ENCODE results near the gene FANCI. TPM values are rescaled to one million over a fixed set of nuclear protein-coding genes. Genes with fewer than 3 reads are reported as not detected.

FANCI gene
- total RNA-seq, 2 experiments from 2014 or later: 148 to 159 TPM

- POLR2A ChIA-PET: interaction anchor here (0.6 kb wide), 1 partner anchor 50 kb away, joined by 3 read pairs; no protein-coding TSS in a partner anchor
- CTCF ChIA-PET: interaction anchor here (0.9 to 1.0 kb wide), 2 partner anchors 9 to 48 kb away, joined by 3 to 4 read pairs; no protein-coding TSS in a partner anchor
Observed at GRCh38 chr15:89323825-89324224, 80.0 kb downstream of the FANCI start.

GRCh38 chr15:89325039-89325803 is 81.4 kb downstream of the FANCI start:
- ChIA-PET CTCF (no interaction called here), POLR2A (no interaction called here)

DNA sequence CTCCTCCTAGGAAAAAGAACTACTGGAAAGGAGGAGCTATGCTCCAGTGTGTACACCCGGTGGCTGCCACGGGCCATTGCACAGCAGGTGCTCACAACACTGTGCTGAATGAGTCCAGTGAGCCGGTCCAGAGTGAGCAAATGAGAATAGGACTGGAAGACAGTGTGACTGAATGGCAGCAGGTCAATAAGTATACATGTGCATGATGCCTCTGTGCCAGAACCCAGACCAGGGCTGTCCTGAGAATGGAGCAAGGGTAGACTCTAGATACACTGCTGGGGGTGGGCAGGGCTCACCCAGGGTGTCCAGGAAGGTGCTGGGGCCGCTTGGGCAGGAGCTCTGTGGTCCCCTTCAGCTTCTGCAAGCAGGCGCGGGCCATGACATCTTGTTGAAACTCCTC is 82.5 kb downstream of the FANCI start:
- CTCF ChIA-PET: no interaction called here
- POLR2A ChIA-PET: no interaction called here

DNA sequence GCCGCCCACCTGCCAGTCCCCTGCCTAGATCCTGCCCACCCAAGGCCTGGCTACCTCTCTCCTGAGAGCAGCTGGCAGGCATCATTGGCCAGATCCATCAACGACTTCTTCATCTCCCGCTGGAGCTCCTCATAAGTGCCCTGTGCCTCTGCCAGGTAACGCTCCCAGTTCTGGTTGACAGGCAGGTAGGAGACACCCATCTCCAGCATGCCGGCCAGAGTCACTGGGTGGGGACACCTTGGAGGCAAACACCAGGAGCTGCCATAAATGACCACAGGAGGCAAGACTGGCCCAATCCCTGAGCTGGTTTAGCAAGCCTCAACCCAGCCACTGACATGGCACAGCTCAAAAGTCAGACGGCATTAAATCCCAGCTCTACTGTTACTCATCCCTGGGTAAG is 83.3 kb downstream of the FANCI start:
- CTCF ChIA-PET: interaction anchor here (2.1 kb wide), 1 partner anchor 32 kb away, joined by 6 read pairs; no protein-coding TSS in a partner anchor
- POLR2A ChIA-PET: interaction anchor here (0.9 kb wide), 1 partner anchor 82 kb away, joined by 12 read pairs; no protein-coding TSS in a partner anchor

DNA sequence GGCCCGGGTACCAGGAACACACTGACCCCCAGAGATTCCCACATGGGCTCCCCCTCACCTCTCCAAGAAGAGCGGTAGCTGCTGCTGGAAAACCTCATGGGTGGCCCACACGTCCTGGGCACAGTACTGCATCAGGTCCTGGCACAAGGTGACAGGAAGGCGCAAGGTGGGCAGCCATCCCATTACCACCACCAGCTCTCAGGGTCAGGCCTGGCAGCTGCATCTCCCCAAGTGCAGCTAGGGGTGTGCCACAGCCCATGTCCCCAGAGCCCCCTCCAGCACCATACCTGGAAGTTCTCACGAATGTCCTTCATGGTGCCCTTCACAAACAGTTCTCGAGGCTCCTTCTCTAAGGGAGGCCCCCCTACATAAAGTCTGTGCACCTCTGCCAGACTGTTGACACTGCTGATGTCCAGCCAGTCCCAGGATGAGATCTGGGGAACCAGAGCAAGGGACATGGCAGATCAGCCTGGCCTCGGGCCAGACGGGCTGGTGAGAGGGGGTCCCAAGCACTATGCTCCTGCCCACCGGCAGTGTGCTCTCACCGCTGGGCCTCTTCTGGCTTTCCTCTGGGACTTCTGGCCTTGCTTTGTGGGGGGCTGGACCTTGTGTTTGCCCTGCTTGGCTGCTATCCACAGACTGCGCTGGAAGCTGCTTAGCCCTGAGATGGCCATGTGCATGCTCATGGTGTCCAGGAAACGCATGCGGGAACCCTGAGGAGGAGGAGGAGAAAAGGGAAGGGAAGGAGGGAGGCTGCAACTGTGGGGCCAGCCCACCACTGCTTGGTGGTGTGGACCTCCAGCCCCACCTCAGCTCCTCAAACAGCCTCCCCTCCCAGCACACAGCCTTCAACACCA is 84.8 kb downstream of the FANCI start:
- ChIA-PET CTCF (interaction anchor here (1.9 to 2.5 kb wide), 3 partner anchors 30 to 122 kb away, joined by 6 to 8 read pairs (median 8); no protein-coding TSS in a partner anchor), POLR2A (interaction anchor here (0.6 to 1.5 kb wide), 3 partner anchors 8 to 12 kb away, joined by 3 to 7 read pairs (median 5); no protein-coding TSS in a partner anchor)

DNA sequence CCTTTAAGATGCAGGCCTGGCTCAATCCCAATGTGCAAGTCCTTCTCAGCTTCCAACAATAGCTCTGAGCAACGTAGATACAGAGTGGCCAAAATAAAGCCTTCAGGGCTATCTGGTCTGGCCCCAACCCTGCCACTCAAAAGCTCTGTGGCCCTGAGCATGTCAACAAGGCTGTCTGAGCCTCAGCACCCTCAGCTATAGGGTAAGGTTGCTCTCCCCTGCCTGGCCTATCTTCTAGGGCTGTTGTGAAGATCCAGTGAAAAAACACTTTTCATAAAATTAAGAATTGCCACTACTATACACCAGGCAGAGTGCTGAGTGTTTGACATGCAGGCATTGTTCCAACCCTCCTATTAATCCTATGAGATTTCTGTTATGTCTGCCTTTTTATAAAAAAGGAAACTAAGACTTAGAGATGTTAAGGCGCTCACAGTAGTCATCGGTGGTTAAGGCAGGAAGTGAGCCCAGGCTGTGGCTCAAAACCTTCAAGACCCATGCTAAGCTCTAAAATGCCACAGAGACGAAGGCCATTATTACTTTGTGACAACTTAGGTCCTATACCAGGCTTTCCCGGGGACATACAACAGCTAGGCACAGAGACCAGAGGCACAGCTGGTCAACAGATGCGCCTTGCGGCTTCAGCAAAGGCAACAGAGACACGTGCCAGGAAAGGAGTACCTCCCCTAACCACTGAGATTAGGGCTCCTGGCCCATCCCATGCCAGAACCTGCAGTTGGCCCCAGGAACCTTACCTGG is 85.7 kb downstream of the FANCI start:
- CTCF ChIA-PET: interaction anchor here (1.9 to 2.5 kb wide), 2 partner anchors 29 to 122 kb away, joined by 8 read pairs; no protein-coding TSS in a partner anchor
- POLR2A ChIA-PET: interaction anchor here (0.6 to 1.5 kb wide), 4 partner anchors 9 to 85 kb away, joined by 3 to 7 read pairs (median 4); partner anchors contain the start of gene FANCI

DNA sequence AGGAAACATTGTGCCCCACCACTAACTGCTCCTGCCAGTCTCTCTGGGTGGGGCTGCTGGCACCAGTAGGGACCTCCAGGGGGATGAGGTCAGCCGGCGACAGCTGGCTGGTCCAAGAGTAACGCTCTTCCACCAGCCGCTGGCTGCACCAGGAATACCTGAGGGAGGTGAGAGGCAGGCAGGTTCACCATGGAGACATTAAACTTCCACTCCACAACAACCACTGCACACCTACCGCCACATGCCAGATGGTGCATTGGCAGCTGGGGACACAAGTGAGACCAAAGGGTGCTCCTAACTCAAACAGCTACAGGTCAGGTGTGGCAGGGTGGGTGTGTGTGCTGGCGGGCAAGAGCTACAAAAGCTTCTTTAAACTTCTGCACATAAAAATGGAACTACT is 86.3 kb downstream of the FANCI start:
- POLR2A ChIA-PET: interaction anchor here (0.6 to 1.5 kb wide), 3 partner anchors 9 to 314 kb away, joined by 3 to 7 read pairs (median 7); partner anchors contain the start of gene FANCI
- CTCF ChIA-PET: interaction anchor here (1.9 to 2.5 kb wide), 3 partner anchors 9 to 123 kb away, joined by 8 to 9 read pairs (median 8); no protein-coding TSS in a partner anchor

DNA sequence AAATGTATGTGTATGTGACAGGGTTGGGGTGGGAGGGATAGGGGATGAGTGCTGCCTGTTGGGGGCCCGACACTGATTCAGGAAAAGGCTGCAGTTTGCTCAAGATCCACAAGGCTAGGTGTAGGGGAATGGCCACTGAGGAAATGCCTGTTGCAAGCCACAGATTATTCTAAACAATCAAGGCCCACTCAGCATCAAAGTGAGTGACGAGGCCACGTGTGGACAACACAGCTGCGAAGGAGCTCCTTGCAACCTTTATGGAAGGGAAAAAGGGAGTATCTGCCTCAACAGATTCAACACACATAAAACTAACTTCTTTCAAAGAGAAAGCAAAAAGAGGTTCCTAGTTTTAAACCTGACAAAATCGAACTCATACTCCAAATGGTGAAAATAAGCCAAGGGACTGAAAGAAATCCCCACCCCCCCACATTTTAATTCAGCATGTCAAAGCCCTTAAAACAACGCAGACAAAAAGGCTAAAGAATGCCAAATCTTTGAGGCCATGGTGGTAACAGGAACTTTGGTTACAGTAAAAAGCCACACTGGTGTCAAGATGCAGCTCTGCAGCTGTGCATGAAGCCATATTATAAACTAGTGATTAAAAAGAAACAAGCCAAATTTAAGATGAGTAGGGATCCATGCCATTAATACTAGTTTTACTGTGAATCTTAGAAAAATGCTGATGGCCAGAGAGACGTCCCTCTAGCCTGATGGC is 87.3 kb downstream of the FANCI start:
- ChIA-PET POLR2A (interaction anchor here (0.7 kb wide), 1 partner anchor 59 kb away, joined by 6 read pairs; no protein-coding TSS in a partner anchor), CTCF (interaction anchor here (0.6 to 2.5 kb wide), 3 partner anchors 10 to 28 kb away, joined by 5 to 9 read pairs (median 8); no protein-coding TSS in a partner anchor)

- ChIA-PET CTCF (interaction anchor here (0.6 to 2.3 kb wide), 6 partner anchors 9 to 38 kb away, joined by 3 to 9 read pairs (median 4); no protein-coding TSS in a partner anchor), POLR2A (no interaction called here)
Observed at GRCh38 chr15:89332446-89332845, 88.7 kb downstream of the FANCI start.

DNA sequence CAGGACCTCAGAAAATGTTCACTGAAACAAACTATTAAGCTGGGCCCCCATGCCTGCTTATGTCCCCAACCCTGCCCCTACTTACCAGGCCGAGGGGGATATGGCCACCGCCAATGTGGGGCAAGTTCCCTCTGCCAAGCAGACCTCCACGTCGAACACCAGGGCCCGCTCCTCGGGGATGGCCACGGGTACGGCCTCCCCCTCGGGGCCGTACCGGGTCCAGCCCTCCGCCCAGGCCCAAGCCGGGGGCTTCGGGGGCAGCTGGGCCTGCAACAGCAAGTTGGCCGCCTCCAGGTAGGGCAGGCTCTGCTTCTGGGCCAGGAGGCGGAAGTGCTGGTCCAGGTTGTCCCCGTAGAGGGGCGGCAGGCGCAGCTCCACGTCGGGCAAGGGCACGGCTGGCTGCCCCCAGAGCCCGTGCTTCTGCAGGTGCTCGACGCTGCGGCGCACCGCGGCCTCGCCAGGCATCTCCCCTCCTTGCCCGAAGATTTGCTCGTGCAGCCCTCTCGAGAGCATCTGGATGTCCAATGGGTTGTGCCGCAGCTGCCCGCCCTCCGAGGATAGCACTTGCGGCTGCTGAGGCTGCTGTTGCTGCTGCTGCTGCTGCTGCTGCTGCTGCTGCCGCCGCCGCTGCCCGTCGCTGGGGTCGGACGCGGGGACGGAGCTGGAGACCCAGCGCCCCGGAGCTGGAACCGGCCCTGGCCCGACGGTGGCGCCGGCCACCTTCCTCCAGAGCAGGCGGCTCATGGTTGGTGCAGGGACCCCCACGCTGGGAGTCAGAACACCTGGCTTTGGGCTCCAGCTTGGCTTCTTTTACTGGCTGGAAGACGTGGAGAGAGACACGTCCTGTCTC is 89.5 kb downstream of the FANCI start:
- ChIA-PET CTCF (interaction anchor here (0.6 to 1.5 kb wide), 6 partner anchors 10 to 126 kb away, joined by 3 to 5 read pairs (median 4); no protein-coding TSS in a partner anchor), POLR2A (interaction anchor here (0.6 kb wide), 1 partner anchor 79 kb away, joined by 3 read pairs; no protein-coding TSS in a partner anchor)

- ChIA-PET POLR2A (interaction anchor here (0.6 to 1.0 kb wide), 2 partner anchors 79 to 243 kb away, joined by 3 read pairs; no protein-coding TSS in a partner anchor), CTCF (interaction anchor here (1.0 kb wide), 1 partner anchor 90 kb away, joined by 3 read pairs; the partner anchor contains the start of gene FANCI)
Observed at GRCh38 chr15:89333959-89334509, 90.3 kb downstream of the FANCI start.

- POLR2A ChIA-PET: interaction anchor here (0.6 to 1.0 kb wide), 2 partner anchors 243 to 1460 kb away, joined by 3 to 4 read pairs; no protein-coding TSS in a partner anchor
- CTCF ChIA-PET: interaction anchor here (1.0 to 1.1 kb wide), 2 partner anchors 24 to 91 kb away, joined by 3 to 4 read pairs; partner anchors contain the start of gene FANCI
Observed at GRCh38 chr15:89334510-89335297, 90.9 kb downstream of the FANCI start, which contains the start of gene POLG. Gene POLG (minus strand): TSS chr15:89334824. CDS start chr15:89333754, 1,070 bp downstream.

DNA sequence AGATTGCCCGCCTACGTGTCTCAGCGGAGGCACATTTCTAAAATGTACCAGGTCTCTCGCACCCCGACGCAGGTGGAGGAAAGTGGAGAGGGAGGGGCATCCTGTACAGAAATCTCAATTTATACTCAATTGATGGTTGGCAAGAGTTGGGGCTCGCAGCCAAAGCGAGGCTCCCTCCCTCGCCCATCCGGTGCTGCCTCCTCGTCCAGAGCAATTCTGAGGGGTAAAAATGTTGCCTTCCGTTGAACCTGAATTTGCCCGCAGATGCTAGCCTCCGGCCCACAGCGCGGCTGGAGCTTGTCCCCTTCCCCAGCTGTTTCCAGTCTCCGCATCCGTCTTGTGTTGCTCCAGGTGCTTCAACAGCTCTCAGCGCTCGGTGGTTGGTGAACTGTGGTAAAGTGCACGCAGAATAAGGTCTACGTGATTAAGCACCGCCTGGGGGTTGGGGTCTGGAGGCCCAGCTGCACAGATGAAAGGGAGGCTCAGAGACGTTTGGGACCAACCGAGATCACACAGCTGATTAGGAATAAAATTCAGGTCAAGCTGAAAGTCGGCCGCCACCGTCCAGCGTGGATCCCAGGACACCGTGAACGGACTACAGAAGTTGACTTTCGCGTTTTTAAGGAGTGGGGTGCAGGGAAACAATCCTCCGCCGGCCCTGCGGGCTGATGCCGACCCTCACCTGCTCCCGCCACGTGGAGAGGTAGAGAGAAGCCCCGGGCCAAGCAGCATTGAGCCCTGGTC is 91.7 kb downstream of the FANCI start:
- ChIA-PET POLR2A (interaction anchor here (0.6 to 1.0 kb wide), 2 partner anchors 244 to 1460 kb away, joined by 3 to 4 read pairs; no protein-coding TSS in a partner anchor), CTCF (interaction anchor here (1.0 to 1.1 kb wide), 2 partner anchors 23 to 92 kb away, joined by 3 to 4 read pairs; partner anchors contain the start of gene FANCI)

DNA sequence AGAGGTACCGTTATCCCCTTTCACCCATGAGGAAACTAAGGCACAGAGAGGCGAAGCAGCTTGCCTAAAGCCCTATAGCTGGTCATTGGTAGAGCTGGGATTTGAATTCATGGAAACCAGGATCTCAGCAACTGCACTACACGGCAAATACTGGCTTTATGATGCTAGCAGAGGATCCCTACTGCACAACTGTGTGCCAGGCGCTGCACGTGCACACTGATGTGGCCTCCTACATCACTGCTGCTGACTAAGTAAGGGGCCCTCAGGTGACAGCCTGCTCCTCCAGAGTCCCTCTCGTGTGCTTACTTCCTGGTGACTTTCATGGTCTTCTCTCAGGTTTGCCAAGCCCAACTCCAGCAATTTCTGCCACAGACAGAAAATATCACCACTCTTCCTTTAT is 94.3 kb downstream of the FANCI start:
- ChIA-PET POLR2A (no interaction called here), CTCF (interaction anchor here (3.5 kb wide), 1 partner anchor 21 kb away, joined by 20 read pairs; no protein-coding TSS in a partner anchor)

DNA sequence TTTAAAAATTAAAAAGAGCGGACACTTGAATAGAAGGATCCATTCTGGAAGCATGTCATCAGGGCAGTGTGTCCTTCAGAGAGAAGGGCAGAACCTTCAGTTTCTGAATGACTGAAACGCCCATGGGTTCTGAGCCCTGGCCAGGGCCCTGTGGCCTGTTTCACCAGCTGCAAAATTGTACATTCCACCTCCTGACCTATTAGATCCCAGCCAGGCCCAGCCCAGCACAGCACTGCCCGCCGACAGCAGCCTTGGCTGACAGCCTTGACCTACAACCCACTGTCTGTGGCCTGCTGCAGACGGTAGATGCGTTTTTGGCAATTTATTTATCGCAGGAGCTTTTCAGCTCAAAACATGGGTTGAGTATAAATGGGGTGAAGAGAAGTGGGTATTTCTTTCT is 96.8 kb downstream of the FANCI start:
- POLR2A ChIA-PET: no interaction called here
- CTCF ChIA-PET: no interaction called here
